ENCODE data around the gene DPH6. TPM values are rescaled to one million over a fixed set of nuclear protein-coding genes. Genes with fewer than 3 reads are reported as not detected.

Gene DPH6
- polyA plus RNA-seq, 2 of the 4 experiments (the other 2 are of a cell fraction) = 11.0 to 33.6 TPM

DNA sequence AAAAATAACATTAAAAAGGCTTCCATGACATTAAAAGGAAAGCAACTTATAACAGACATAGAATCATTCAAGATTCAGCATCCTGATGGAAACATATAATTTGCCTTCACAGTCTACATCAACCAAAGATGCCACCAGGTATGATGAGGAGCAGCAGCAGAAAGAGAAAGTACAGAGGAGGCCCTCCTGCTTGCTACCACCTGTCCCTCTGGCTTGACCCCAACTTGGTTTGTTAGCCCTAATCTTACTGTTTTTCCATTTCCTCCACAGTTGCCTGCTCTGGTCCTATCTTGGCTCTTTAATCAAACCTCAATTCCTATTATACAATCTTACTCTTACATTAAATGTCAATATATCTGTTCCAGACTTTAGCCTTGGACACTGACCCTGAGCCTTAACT lies 171.3 kb downstream of the DPH6 start:
- CTCF ChIA-PET = no interaction called here
- POLR2A ChIA-PET = no interaction called here
- H3K4me3 ChIP-seq = no peak overlapping the region
- no peak for DNase-seq (ENCODE audit: low read depth in 1 of 2, low spot score in 1 of 2)
- no peak overlapping the region for H3K4me2 ChIP-seq
- no peak for TF ChIP-seq CBX8 (IDR thresholded peaks at IDR 0.05)
- TF ChIP-seq ZC3H11A (IDR thresholded peaks at IDR 0.05) = no peak
- no peak for TF ChIP-seq CHD2 (IDR thresholded peaks at IDR 0.05; ENCODE audit: low read length, partially characterized antibody)
- no peak for TF ChIP-seq EHF (CRISPR knock-in tag; IDR thresholded peaks at IDR 0.05)
- no peak for TF ChIP-seq BHLHE40 (IDR thresholded peaks at IDR 0.05; ENCODE audit: low read depth, low read length)
- no peak for TF ChIP-seq RNF2 (IDR thresholded peaks at IDR 0.05; ENCODE audit: borderline replicate concordance, low read depth)
- no peak for TF ChIP-seq NPAS2 (CRISPR knock-in tag; IDR thresholded peaks at IDR 0.05; ENCODE audit: borderline replicate concordance)
- no peak for TF ChIP-seq CBX2 (IDR thresholded peaks at IDR 0.05; ENCODE audit: borderline replicate concordance, low read depth)
- TF ChIP-seq FOSB (CRISPR knock-in tag; IDR thresholded peaks at IDR 0.05) = no peak
- no peak for TF ChIP-seq KDM5A (IDR thresholded peaks at IDR 0.05)
- TF ChIP-seq EHMT2 (IDR thresholded peaks at IDR 0.05; ENCODE audit: low read depth) = no peak
- TF ChIP-seq PHF8 (IDR thresholded peaks at IDR 0.05; ENCODE audit: borderline replicate concordance, low read depth) = no peak
- no peak for TF ChIP-seq NR3C1 (IDR thresholded peaks at IDR 0.05)
- TF ChIP-seq, protein P1, sequence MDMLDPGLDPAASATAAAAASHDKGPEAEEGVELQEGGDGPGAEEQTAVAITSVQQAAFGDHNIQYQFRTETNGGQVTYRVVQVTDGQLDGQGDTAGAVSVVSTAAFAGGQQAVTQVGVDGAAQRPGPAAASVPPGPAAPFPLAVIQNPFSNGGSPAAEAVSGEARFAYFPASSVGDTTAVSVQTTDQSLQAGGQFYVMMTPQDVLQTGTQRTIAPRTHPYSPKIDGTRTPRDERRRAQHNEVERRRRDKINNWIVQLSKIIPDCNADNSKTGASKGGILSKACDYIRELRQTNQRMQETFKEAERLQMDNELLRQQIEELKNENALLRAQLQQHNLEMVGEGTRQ (IDR thresholded peaks at IDR 0.05) = no peak
- H3K4me1 ChIP-seq = no peaks in the 10 kb centered on the region
- H3K9me3 ChIP-seq = no peaks in the 10 kb centered on the region
- ATAC-seq = no peak
- FAIRE-seq = no peak
- H3K27ac ChIP-seq = no peak overlapping the region

DNA sequence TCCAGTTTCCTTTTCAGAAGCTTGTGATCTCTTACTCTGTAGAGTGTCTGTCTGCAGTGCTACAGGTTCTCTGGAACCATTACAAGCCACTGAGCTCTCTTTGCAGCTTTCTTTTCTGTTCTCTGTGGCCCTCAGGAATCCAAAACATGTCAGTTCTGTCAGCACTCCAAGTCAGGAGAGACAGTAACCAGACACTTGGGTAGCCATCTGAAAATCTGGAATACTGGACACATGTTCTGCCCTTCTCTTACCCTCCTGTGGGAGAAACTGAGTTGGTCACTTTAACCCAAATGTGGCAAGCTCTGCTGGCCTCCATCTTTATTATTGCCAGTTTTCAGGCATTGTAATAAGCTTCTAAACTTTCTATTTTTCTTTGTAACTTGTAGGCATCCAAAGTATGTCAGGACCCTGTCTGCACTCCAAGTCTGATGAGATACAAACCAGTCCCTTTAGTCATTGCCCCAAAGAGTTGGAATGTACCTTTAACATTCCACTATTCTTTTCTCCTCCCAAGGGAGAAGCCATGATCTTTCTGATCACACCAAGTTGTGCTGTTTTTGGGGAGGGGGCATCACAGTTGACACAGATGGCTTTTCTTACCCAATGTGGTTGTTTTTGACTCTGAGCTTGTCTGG lies 183.7 kb downstream of the DPH6 start:
- Histone ChIP-seq H3K4me3 (no peak overlapping the region), H3K9me3 (peaks cover 20% of the 10 kb centered on the region), H3K4me2 (no peak overlapping the region), H3K4me1 (no peaks in the 10 kb centered on the region), H3K27ac (no peak overlapping the region)
- ATAC-seq (no peak), FAIRE-seq (no peak), DNase-seq (ENCODE audit: low read depth in 1 of 2, low spot score in 1 of 2) (no peak)
- ChIA-PET CTCF (no interaction called here), POLR2A (no interaction called here)
- no peak for TF ChIP-seq RARB (CRISPR knock-in tag; IDR thresholded peaks at IDR 0.05)
- no peak for TF ChIP-seq JUN (IDR thresholded peaks at IDR 0.05)
- no peak for TF ChIP-seq TFCP2L1 (CRISPR knock-in tag; IDR thresholded peaks at IDR 0.05)
- TF ChIP-seq MAZ (IDR thresholded peaks at IDR 0.05; ENCODE audit: borderline replicate concordance, low read depth, low read length) = no peak
- no peak for TF ChIP-seq FOXS1 (CRISPR knock-in tag; IDR thresholded peaks at IDR 0.05)

DNA sequence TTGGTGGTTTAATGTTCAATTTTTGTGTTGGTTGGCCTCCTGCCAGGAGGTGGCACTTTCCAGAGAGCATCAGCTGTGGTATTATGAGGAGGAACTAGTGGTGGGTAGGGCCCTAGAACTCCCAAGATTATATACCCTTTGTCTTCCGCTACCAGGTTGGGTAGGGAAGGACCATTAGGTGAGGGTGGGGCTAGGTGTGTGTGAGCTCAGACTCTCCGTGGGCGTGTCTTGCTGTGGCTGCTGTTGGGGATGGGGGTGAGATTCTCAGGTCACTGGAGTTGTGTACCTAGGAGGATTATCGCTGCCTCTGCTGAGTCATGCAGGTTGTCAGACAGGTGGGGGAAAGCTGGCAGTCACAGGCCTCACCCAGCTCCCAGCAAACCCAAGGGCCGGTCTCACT lies 187.1 kb downstream of the DPH6 start:
- ChIA-PET POLR2A (no interaction called here), CTCF (no interaction called here)
- TF ChIP-seq EHF (CRISPR knock-in tag; IDR thresholded peaks at IDR 0.05) (no peak), EP300 (IDR thresholded peaks at IDR 0.05) (no peak), MYC (IDR thresholded peaks at IDR 0.05; ENCODE audit: borderline replicate concordance, low read length) (no peak), JUNB (IDR thresholded peaks at IDR 0.05) (no peak), RNF2 (IDR thresholded peaks at IDR 0.05; ENCODE audit: borderline replicate concordance, low read depth) (no peak), POLR2A (IDR thresholded peaks at IDR 0.05; ENCODE audit: low read length) (no peak), KDM1A (IDR thresholded peaks at IDR 0.05; ENCODE audit: low read depth) (no peak), RAD21 (conservative IDR thresholded peaks at IDR 0.05 in 1 of 2, IDR thresholded peaks at IDR 0.05 in 1 of 2) (no peak), ESRRA (IDR thresholded peaks at IDR 0.05; ENCODE audit: borderline replicate concordance, low read length) (no peak), JUN (IDR thresholded peaks at IDR 0.05) (no peak), HOXB5 (CRISPR knock-in tag; IDR thresholded peaks at IDR 0.05) (no peak), SREBF2 (IDR thresholded peaks at IDR 0.05) (no peak), HDAC2 (IDR thresholded peaks at IDR 0.05) (no peak)
- TF ChIP-seq, protein P2, sequence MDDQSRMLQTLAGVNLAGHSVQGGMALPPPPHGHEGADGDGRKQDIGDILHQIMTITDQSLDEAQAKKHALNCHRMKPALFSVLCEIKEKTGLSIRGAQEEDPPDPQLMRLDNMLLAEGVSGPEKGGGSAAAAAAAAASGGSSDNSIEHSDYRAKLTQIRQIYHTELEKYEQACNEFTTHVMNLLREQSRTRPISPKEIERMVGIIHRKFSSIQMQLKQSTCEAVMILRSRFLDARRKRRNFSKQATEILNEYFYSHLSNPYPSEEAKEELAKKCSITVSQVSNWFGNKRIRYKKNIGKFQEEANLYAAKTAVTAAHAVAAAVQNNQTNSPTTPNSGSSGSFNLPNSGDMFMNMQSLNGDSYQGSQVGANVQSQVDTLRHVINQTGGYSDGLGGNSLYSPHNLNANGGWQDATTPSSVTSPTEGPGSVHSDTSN (IDR thresholded peaks at IDR 0.05) = no peak
- TF ChIP-seq, protein P1 (IDR thresholded peaks at IDR 0.05) = no peak
- TF ChIP-seq, protein P3, sequence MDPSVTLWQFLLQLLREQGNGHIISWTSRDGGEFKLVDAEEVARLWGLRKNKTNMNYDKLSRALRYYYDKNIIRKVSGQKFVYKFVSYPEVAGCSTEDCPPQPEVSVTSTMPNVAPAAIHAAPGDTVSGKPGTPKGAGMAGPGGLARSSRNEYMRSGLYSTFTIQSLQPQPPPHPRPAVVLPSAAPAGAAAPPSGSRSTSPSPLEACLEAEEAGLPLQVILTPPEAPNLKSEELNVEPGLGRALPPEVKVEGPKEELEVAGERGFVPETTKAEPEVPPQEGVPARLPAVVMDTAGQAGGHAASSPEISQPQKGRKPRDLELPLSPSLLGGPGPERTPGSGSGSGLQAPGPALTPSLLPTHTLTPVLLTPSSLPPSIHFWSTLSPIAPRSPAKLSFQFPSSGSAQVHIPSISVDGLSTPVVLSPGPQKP (IDR thresholded peaks at IDR 0.05; ENCODE audit: low read depth, low read length) = no peak
- TF ChIP-seq, protein P4, sequence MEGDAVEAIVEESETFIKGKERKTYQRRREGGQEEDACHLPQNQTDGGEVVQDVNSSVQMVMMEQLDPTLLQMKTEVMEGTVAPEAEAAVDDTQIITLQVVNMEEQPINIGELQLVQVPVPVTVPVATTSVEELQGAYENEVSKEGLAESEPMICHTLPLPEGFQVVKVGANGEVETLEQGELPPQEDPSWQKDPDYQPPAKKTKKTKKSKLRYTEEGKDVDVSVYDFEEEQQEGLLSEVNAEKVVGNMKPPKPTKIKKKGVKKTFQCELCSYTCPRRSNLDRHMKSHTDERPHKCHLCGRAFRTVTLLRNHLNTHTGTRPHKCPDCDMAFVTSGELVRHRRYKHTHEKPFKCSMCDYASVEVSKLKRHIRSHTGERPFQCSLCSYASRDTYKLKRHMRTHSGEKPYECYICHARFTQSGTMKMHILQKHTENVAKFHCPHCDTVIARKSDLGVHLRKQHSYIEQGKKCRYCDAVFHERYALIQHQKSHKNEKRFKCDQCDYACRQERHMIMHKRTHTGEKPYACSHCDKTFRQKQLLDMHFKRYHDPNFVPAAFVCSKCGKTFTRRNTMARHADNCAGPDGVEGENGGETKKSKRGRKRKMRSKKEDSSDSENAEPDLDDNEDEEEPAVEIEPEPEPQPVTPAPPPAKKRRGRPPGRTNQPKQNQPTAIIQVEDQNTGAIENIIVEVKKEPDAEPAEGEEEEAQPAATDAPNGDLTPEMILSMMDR (IDR thresholded peaks at IDR 0.05) = no peak
- 60% methylated on average over 5 of the region's 5 CpGs for WGBS (ENCODE audit: missing lambda C conversion rate)
- FAIRE-seq (no peak), DNase-seq (ENCODE audit: low read depth in 1 of 2, low spot score in 1 of 2) (no peak), ATAC-seq (no peak)
- Histone ChIP-seq H3K27ac (no peak overlapping the region), H3K4me3 (no peak overlapping the region), H3K9me3 (peaks cover 22% of the 10 kb centered on the region), H3K4me2 (no peak overlapping the region), H3K4me1 (no peaks in the 10 kb centered on the region)

All from A549 (cell line).